Activated CD8-positive, alpha-beta memory T cell treated with anti-CD3 and anti-CD28 coated beads for 4 hours (primary cell): ENCODE data around the gene ADARB2.
"Not testable (repeated sequence)": the region's sequence is repeated elsewhere in the genome, so short reads cannot be mapped to it uniquely, and the experiment has no call there.

Experiments used
- DNase-seq, 2 donors: peaks; one replicate each; pipeline ENCODE4 v3.0.0-alpha.2; 2020; ENCODE audit warnings: low read depth in 2 of 2

The ADARB2 gene

GRCh38 chr10:1178506-1178905, 558.8 kb downstream of the ADARB2 start:
- DNase-seq: no peak

DNA sequence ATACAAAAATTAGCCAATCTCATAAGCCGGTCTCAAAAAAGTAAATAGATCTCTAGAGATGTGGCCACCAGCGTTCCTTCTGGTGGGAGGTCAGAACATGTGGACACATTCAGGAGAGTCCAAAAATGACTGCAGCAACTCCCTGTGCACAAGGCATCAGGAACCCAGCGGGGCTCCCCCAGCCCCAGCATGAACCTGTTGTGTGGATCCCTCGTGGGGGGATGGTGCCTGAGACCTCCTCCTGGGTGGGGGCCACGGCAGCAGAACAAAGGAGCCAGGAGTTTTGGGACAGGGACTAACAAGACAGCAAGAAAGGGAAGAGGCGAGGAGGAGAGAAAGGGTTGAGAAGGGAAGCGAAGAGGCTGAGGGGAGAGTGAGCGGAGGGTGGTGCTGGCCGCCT, 559.4 kb downstream of the ADARB2 start:
- no peak for DNase-seq

GRCh38 chr10:1175956-1176565, 561.3 kb downstream of the ADARB2 start:
- no peak for DNase-seq

DNA sequence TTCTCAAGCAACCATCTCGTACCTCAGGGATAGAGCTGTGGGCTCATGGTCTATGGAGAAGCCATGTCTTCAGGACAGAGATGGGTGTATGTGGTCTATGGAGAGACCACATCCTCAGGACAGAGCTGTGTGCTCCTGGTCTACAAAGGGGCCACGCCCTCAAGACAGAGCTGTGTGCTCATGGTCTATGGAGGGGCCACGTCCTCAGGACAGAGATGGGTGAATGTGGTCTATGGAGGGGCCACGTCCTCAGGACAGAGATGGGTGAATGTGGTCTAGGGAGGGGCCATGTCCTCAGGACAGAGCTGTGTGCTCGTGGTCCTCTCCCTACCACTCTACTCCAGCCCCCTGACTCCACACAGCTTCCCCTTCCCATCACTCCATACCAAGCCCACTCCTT, 563.3 kb downstream of the ADARB2 start:
- no peak for DNase-seq

DNA sequence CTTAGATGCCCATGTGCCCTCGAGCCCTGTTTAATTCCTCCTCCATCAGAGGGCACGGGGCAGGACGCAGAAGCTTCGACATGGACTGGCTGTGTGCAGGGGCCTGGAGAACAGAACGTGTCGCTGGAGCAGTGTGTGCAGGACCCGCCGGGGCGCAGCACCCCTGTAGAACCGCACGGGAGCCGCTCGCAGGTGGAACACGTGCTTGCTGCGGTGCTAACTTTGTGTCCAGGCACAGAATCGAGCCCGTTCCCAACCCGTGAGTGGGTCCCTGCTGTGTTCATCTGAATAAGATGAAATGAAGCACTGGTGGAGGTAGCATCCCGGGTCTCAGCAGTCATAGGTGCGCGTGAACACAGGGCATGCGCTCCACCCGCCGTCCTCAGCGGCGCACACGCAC, 564.2 kb downstream of the ADARB2 start:
- no peak for DNase-seq

DNA sequence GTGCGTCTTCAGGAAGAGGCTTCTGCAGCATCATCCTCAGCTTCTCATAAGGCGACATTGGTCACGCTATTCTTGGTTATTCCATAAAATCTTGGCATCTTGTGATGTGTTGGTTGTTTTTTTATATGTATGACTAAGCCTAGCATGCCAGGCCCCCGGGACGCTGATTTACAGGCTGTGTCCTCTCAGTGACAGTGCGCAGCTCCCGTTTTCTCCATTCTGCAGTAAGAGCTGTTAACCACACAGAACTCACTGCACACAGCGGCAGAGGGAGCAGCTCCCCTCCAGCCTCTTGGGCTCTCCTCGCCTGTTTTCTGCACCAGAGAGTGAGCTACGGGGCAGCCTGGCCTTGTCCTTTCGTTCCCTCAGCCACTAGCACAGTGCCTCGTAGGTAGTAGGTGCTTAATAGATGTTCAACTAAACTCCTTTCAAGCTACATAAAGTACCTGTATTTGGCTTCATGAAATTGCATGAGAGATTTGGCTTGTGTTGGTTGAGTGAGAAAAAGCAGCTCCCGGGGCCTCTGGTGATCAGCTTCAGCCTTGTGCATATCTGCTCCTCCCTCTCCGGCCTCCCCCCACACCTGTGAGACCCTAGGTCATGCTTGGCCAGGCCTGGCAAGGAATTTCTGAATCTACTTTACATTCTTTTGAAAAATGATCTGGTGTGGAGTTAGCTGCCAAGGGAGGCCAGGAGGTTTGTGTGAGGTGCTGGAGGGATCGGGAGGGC, 564.9 kb downstream of the ADARB2 start:
- DNase-seq: no peak

DNA sequence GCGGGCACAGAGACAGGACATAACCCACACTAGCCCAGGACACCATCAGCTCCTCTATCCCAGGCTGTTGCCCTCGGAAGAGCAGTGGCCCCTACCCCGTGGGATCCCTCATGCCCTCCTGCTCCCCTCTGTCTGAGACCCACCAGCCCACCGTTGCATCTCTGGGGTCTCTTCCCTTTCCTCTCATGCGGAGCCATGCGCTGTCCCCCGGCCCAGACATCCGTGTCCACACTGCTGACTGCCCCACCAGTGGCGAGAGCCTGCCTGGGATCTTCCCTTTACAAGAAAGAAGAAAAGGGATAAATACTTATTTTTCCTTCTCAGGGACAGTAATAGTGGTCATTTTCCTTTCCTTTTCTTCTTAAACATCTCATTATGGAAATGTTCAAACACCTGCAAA, 565.7 kb downstream of the ADARB2 start:
- no peak for DNase-seq

GRCh38 chr10:1171182-1171581, 566.1 kb downstream of the ADARB2 start:
- DNase-seq: no peak

DNA sequence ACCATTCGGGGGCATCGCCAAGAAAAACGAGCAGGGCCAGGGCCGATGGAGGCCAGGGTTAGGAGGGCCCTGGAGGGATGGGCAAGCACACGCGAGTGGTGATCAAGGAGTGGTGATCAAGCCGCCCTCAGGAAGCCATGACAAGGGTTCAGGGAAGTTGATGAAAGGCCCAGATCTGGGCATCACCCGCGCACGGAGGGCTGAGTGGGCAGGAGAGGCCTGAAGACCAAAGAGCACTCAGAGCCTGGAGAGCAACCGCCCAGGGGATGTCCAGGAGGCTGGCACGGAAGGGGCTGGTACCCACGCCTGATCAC, 566.5 kb downstream of the ADARB2 start:
- DNase-seq: no peak

GRCh38 chr10:1169981-1170866, 567.1 kb downstream of the ADARB2 start:
- no peak for DNase-seq

DNA sequence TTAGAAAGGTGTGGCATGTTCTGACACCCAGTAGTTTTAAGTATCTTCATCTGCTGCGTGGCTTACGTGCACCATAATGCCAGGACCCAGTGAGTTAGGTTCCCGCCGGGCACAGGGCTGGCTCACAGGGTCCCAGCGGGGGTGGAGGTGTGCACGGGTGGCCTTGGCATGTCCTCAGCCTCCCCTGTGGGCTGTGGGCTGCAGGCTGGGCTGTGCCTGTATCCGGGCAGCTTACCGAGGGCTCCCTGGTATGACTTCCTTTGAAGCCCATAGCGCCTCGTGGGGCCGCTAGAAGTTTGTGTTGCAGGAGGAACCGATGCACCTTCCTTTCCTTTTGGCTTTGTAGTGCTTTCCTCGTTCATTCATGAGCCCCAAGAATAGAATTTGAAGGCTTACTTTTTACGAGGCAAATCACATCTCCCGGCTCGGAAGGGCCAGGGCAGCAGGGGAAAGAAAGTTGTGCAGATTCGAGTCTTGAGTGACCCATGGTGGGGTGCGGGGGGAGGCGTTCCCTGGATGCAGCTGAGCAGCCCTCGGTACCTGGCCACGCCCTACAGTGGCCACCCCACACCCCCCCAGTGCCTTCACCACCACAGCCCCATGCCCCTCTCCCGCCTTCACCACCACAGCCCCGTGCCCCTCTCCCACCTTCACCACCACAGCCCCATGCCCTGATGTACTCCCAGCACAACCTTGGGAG, 568.0 kb downstream of the ADARB2 start:
- no peak for DNase-seq

- no peak for DNase-seq
These were observed 568.6 kb downstream of the ADARB2 start for GRCh38 chr10:1168763-1169162.

DNA sequence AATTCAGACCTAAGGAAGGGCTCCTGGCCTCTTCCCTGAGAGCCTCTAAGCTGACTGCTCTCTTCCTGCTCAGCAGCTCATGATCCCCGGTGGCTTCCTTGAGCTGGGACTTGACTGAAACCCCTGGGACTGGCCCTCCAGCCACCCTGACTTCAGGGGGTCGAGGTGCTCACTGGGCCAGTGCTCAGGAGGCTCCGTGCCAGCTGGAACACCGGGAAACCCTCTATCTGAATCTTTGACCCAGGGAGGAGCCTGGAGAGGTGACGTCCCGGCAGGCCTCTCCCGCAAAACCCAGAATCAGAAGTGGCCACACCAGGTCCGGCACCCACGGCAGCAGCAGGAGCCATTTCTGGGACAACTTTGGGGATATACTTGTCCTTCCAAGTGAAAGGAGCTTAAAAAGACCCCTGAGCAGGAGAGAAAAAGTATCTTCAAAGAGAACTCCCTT, 570.5 kb downstream of the ADARB2 start:
- no peak for DNase-seq

GRCh38 chr10:1166101-1166827, 571.1 kb downstream of the ADARB2 start:
- no peak for DNase-seq

DNA sequence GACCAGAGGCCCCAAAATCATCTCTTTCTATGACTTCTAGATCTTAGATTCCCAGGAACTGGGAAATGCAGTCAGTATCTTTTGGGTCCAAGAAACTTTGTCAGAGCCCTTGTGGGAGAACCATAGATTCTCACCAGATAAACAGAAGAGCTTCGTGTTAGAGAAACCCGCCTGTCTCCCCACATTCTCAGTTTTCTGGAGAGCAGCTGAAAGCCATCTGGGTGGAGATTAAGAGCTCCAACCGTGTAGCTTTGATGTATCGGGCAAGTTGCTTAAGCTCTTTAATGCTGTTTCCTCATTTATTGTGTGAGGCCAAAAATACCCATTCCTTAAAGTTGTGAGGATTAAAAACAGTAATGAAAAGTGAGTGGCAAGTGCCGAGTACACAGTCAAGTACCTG, 573.5 kb downstream of the ADARB2 start:
- DNase-seq: no peak

DNA sequence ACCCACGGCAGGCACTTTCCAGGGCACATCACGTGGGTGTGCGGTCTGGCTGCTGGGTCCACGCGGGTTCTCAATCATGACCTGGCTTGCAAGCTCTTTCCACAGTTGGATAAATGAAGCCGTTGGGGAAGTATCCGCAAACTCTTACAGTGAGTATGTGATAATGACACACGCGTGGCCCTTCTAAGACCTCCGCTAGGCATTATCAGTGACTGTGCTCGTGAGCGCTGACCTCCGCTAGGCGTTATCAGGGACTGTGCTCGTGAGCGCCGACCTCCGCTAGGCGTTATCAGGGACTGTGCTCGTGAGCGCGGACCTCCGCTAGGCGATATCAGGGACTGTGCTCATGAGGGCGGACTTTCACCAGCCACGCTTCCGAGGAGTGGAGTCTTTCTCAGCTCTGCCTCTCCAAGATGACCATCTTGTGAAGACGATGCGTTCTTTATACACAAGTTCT, 574.1 kb downstream of the ADARB2 start:
- no peak for DNase-seq

- DNase-seq: no peak
These were observed 574.7 kb downstream of the ADARB2 start for GRCh38 chr10:1162481-1163203.

DNA sequence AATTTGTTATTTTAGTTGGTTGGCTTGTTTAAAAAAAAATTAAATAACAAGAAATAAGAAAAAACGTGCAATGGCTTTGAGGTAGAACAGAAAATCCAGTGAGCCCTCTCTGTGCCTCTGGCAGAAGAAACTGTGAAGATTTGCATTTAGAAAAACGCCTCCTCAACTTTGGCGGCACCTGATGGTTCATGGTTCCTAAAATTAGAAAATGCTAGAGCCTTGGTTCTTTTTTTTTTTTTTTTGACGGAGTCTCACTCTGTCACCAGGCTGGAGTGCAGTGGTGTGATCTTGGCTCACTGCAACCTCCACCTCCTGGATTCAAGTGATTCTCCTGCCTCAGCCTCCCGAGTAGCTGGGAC, 576.0 kb downstream of the ADARB2 start:
- DNase-seq: not testable (repeated sequence)

GRCh38 chr10:1160561-1161314, 576.6 kb downstream of the ADARB2 start:
- DNase-seq: no peak
